ENCODE data around the gene ALG12. TPM values are rescaled to one million over a fixed set of nuclear protein-coding genes. Genes with fewer than 3 reads are reported as not detected.

ALG12 gene
- polyA plus RNA-seq, 1 donor from 2014 or later: 14.3 TPM

GRCh38 chr22:49957826-49958365 is 39.7 kb upstream of the ALG12 start:
- no peak overlapping the region for H2AFZ ChIP-seq (ENCODE audit: low read depth, low read length)
- TF ChIP-seq RAD21 (conservative IDR thresholded peaks at IDR 0.05): no peak
- TF ChIP-seq REST (IDR thresholded peaks at IDR 0.05; ENCODE audit: borderline replicate concordance): no peak
- TF ChIP-seq TAF1 (IDR thresholded peaks at IDR 0.05; ENCODE audit: low read depth): no peak
- no peak for TF ChIP-seq POLR2AphosphoS5 (IDR thresholded peaks at IDR 0.05)
- TF ChIP-seq CTCF (IDR thresholded peaks at IDR 0.05; ENCODE audit: poor library complexity, severe bottlenecking): no peak
- no peaks in the 10 kb centered on the region for H3K9me2 ChIP-seq (ENCODE audit: insufficient read depth, low read length)
- H3K4me3 ChIP-seq (ENCODE audit: low read length): no peak overlapping the region
- no peaks in the 10 kb centered on the region for H3F3A ChIP-seq (ENCODE audit: insufficient read depth, low read length, poor library complexity, severe bottlenecking)
- H3K36me3 ChIP-seq (ENCODE audit: insufficient read depth, low read length): no peaks in the 10 kb centered on the region
- H3K9me3 ChIP-seq (ENCODE audit: low read length): no peaks in the 10 kb centered on the region
- no peaks in the 10 kb centered on the region for H3K79me2 ChIP-seq (replicated peaks; ENCODE audit: insufficient read depth, low read length)
- no peak overlapping the region for H3K4me2 ChIP-seq (ENCODE audit: low read length)
- H3K27ac ChIP-seq (ENCODE audit: low read length): no peak overlapping the region
- no peaks in the 10 kb centered on the region for H4K20me1 ChIP-seq (ENCODE audit: insufficient read depth)
- H3K9ac ChIP-seq (ENCODE audit: low read length): no peak overlapping the region
- H3K27me3 ChIP-seq (ENCODE audit: insufficient read depth, low read depth, low read length): no peaks in the 10 kb centered on the region

- H2AFZ ChIP-seq (ENCODE audit: low read depth, low read length): no peak overlapping the region
- H3K79me2 ChIP-seq (replicated peaks; ENCODE audit: insufficient read depth, low read length): no peaks in the 10 kb centered on the region
- no peaks in the 10 kb centered on the region for H3K27me3 ChIP-seq (ENCODE audit: insufficient read depth, low read depth, low read length)
- TF ChIP-seq SMC3 (conservative IDR thresholded peaks at IDR 0.05; ENCODE audit: poor library complexity) (no peak), REST (IDR thresholded peaks at IDR 0.05; ENCODE audit: borderline replicate concordance) (no peak), POLR2AphosphoS5 (IDR thresholded peaks at IDR 0.05) (no peak), EP300 (conservative IDR thresholded peaks at IDR 0.05; ENCODE audit: poor library complexity, severe bottlenecking) (no peak), MXI1 (conservative IDR thresholded peaks at IDR 0.05; ENCODE audit: poor library complexity, severe bottlenecking) (no peak), TAF1 (IDR thresholded peaks at IDR 0.05; ENCODE audit: low read depth) (no peak), EZH2 (IDR thresholded peaks at IDR 0.05; ENCODE audit: borderline replicate concordance, insufficient read depth, low read length, poor library complexity, severe bottlenecking) (no peak), CTCF (IDR thresholded peaks at IDR 0.05; ENCODE audit: poor library complexity, severe bottlenecking) (no peak), RAD21 (conservative IDR thresholded peaks at IDR 0.05) (no peak)
- no peaks in the 10 kb centered on the region for H3K9me2 ChIP-seq (ENCODE audit: insufficient read depth, low read length)
- no peak overlapping the region for H3K9ac ChIP-seq (ENCODE audit: low read length)
- H3F3A ChIP-seq (ENCODE audit: insufficient read depth, low read length, poor library complexity, severe bottlenecking): no peaks in the 10 kb centered on the region
- no peak overlapping the region for H3K4me2 ChIP-seq (ENCODE audit: low read length)
- no peaks in the 10 kb centered on the region for H4K20me1 ChIP-seq (ENCODE audit: insufficient read depth)
- H3K9me3 ChIP-seq (ENCODE audit: low read length): no peaks in the 10 kb centered on the region
- H3K36me3 ChIP-seq (ENCODE audit: insufficient read depth, low read length): no peaks in the 10 kb centered on the region
- no peak overlapping the region for H3K27ac ChIP-seq (ENCODE audit: low read length)
- no peak overlapping the region for H3K4me3 ChIP-seq (ENCODE audit: low read length)
These were observed 38.9 kb upstream of the ALG12 start for GRCh38 chr22:49956914-49957825.

All from neural cell (in vitro differentiated cells).